HG03460 (cell line): ENCODE data around the gene GALNS.

Source experiments
- ATAC-seq: cut with Tn5 transposase; IDR thresholded peaks from one replicate; pipeline ENCODE4 v1.9.1; 2021; ENCODE audit not compliant: unreplicated experiment

The GALNS gene

DNA sequence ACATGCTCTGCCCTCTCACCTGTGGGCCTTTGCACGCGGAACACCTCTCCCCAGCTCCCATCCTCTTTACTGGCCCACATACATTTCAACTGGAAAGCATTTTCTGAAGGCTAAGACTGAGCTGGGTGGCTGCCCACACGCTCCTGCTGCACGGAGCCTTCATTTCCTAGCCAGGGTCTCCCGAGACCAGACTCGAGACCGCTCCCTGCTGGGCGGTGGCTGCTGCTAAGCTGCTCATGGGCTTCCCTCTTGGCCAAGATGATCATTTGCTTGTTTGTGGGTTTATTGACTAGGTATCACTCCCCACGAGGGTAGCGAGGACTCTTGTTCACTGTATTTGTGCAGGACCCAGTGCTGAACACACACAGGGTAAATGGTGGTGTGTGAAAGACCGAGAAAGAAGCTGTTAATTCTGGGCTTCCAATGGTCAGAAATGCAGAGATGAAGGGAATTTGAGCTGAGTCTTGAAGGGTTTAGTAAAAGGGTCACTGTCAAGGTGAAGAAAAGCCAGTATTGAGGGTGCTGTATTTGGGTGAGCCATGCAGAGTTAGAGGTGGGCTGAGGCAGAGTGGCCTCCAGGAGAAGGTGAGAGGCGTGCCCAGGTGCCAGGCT, 1.1 kb upstream of the GALNS start:
- no peak for ATAC-seq

DNA sequence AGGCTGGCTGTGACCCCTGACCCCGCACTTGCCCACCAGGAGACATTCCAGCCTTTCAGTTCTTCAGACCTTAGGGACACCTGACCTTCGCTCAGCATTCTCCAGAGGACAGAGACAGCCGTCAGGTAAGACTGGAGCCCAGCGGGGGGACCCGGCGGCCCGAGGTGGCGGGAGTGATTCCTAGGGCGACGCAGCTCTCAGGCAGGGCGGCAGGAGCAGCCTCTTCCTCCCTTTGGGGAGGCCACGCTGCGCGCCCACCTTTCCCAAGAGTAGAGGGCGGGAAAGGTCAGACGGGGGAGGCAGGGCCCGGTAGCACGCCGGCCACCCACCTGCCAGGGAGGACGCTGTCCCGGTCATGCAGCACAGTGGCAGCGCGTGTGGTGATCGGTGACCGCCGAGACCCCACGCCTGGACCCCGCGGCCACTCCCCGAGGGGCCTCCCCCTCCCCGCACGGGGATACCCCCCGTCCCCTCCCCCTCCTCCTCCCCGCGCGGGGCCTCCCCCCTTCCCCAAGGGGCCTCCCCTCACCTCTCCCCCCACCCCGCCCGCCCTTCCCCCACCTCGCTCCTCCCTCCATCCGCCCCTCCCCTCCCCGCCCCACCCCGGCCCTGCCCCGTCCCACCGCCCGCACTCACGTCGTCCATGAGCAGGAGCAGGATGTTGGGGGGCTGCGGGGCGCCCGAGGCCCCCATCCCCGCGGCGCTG, 472 bp downstream of the GALNS start:
- ATAC-seq, result no peak

- no peak for ATAC-seq
Observed at GRCh38 chr16:88855736-88856121, 1.0 kb downstream of the GALNS start.

- no peak for ATAC-seq
Observed at GRCh38 chr16:88855176-88855575, 1.6 kb downstream of the GALNS start.

GRCh38 chr16:88854306-88855111, 2.2 kb downstream of the GALNS start:
- ATAC-seq, result no peak

DNA sequence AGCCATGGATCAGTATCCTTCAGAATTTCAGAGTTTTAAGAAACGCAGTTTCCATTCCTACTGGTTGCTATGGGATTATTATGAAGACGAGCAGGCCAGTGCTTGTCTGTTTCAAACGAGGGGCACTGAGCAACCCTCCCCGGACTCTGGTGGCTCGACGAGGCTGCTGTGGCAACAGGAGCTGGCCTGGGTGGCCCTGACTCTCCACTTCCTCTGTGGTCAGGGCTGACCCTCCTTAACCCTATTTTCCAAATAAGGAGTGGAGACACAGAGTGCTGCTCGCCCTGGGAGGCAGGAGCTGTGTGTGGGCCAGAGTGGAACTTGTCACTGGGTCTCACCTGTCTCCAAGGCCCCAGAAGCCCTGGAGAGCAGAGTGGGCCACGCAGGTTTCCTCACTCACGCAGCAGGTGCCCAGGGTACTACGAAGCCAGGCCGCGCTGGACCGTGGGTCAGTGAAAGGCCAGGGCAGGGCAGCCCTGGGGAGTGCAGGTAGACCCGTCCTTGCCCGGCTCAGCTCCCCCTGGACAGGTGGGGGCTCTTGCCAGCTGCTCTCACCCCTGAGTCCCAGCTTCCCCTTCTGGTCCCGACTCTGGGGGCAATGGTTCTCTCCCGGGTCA, 3.3 kb downstream of the GALNS start:
- no peak for ATAC-seq

GRCh38 chr16:88851616-88852015, 5.1 kb downstream of the GALNS start:
- no peak for ATAC-seq

- no peak for ATAC-seq
Observed at GRCh38 chr16:88850531-88851199, 6.1 kb downstream of the GALNS start.

- no peak for ATAC-seq
Observed at GRCh38 chr16:88848557-88848956, 8.2 kb downstream of the GALNS start.

DNA sequence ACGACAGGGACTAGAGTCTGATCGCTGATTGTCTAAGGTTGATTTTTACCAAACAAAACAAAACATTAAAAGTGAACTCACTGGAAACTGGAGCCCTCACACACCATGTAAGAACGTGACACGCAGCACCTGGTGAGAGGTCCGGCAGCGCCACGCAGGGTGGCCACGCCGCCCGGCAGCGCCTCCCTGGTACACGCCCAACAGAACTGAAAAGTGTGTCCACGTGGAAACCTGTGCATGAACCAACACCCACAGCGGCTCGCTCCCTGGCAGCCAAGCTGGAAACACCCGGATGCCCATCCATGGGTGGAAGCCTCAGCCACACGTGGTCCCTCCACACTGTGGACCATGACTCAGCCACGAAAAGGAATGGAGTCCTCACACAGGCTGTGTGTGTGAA, 9.1 kb downstream of the GALNS start:
- ATAC-seq, result no peak

DNA sequence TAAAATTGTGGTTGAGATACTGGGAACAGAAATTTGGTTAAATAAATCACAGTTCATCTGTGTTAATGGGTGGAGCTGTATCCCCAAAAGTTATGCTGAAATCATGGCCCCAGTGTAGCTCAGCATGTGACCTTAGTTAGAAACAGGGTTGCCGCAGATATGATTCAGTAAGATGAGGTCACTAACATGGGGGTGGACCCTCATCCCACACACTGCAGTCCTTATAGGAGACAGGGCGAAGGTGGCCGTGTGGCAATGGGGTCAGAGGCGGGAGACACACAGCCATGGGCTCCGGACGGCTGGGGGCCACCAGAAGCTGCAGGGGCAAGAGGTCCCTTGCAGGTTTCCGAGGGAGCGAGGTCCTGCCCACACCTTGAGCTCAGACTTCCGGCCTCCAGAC, 10.7 kb downstream of the GALNS start:
- no peak for ATAC-seq

GRCh38 chr16:88844419-88845036, 12.2 kb downstream of the GALNS start:
- ATAC-seq, result no peak

DNA sequence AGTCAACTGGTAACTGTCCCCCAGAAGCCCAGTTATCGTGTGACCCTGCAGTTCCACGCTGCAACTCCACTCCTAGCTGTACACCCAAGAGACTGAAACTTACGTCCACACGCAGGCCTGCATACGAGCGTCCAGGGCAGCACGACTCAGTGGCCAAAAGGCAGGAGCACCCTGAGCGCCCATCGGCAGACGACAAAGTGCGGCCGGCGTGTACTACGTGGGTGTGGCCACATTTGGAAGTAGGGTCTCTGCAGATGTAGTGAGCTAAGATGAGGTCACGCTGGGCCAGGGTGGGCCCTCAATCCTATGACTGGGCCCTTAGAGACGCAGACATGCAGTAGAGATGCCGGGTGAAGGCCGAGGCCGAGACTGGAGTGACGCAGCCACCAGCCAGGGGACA, 13.5 kb downstream of the GALNS start:
- no peak for ATAC-seq

GRCh38 chr16:88842806-88843205, 13.9 kb downstream of the GALNS start:
- ATAC-seq, result no peak

- ATAC-seq, result no peak
Observed at GRCh38 chr16:88842308-88842756, 14.4 kb downstream of the GALNS start.

DNA sequence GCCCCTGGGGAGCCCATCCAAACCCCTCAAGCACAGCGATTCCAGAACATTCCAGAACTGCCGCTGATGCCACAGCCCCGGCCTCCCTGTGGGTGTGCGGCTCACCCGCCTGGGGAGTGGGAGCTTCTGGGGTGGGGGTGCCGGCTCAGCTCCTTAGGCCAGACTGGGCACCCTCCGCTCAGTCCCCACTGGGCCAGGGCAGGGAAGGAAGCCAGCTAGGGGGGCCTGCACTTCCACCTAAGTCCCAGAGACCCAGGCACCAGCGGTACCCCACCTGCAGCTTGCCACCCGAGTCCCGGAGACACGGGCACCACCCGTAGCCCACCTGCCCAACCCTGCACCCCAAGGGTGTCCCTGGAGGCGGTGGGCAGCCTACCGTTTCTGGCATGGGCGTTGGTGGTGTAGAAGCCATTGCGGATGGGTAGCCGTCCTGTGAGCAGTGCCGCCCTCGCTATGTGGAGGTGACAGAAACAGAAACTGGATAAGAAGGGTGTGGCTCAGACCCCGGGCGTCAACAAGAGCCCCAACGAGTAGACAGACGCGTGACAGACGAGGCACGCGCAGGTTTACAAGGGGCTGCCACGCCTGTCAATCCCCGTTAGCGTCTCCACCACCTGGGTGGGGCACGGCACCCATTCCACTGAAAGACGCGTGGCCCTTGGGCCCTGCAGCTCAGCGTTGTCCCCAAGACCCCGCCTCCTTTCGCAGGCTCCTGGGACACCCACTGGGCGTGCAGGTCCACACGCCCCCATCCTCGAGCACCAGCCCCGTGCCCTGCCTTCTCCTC, 15.0 kb downstream of the GALNS start:
- no peak for ATAC-seq

- no peak for ATAC-seq
Observed at GRCh38 chr16:88840600-88841215, 16.0 kb downstream of the GALNS start.

- ATAC-seq, result no peak
Observed at GRCh38 chr16:88839745-88840599, 16.8 kb downstream of the GALNS start.
